ENCODE measurements around the gene DDX11.

GRCh38 chr12:31119192-31119802 is 45.6 kb downstream of the DDX11 start:
- TF ChIP-seq, protein P1, sequence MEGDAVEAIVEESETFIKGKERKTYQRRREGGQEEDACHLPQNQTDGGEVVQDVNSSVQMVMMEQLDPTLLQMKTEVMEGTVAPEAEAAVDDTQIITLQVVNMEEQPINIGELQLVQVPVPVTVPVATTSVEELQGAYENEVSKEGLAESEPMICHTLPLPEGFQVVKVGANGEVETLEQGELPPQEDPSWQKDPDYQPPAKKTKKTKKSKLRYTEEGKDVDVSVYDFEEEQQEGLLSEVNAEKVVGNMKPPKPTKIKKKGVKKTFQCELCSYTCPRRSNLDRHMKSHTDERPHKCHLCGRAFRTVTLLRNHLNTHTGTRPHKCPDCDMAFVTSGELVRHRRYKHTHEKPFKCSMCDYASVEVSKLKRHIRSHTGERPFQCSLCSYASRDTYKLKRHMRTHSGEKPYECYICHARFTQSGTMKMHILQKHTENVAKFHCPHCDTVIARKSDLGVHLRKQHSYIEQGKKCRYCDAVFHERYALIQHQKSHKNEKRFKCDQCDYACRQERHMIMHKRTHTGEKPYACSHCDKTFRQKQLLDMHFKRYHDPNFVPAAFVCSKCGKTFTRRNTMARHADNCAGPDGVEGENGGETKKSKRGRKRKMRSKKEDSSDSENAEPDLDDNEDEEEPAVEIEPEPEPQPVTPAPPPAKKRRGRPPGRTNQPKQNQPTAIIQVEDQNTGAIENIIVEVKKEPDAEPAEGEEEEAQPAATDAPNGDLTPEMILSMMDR (IDR thresholded peaks at IDR 0.05; ENCODE audit: poor library complexity, severe bottlenecking): no peak
- TF ChIP-seq POLR2AphosphoS5 (IDR thresholded peaks at IDR 0.05) (no peak), EP300 (conservative IDR thresholded peaks at IDR 0.05; ENCODE audit: poor library complexity, severe bottlenecking) (no peak), RAD21 (conservative IDR thresholded peaks at IDR 0.05) (no peak)

Data from neural cell (in vitro differentiated cells).